Measurements from ENCODE around the gene AMPD2. TPM values are rescaled to one million over a fixed set of nuclear protein-coding genes. Genes with fewer than 3 reads are reported as not detected.
"Not testable (repeated sequence)": the region's sequence is repeated elsewhere in the genome, so short reads cannot be mapped to it uniquely, and the experiment has no call there.

The AMPD2 gene
- polyA plus RNA-seq, 1 donor = 61.2 TPM

GRCh38 chr1:109678637-109679036 lies 59.0 kb downstream of the AMPD2 start:
- H3K36me3 ChIP-seq (ENCODE audit: control insufficient read depth, insufficient read depth, low read length); H3K9me3 ChIP-seq (ENCODE audit: control insufficient read depth, low read depth, low read length); H3K27me3 ChIP-seq (ENCODE audit: control insufficient read depth, insufficient read depth, low read length); DNase-seq; H3K4me1 ChIP-seq (ENCODE audit: control insufficient read depth, insufficient read depth, low read length); H3K27ac ChIP-seq (ENCODE audit: low read length); H3K4me3 ChIP-seq (ENCODE audit: low read length): not testable (repeated sequence)
- WGBS (ENCODE audit: insufficient coverage, low lambda C conversion rate) = 83% methylated on average over 1 of the region's 2 CpGs

Other genes with a start within 250 kb of the AMPD2 start
- 41.7 TPM for gene SORT1, start 221.9 kb upstream of the AMPD2 start, polyA plus RNA-seq
- 94.1 TPM for gene PSMA5, start 193.4 kb upstream of the AMPD2 start, polyA plus RNA-seq
- 0.60 TPM for gene SYPL2, start 153.3 kb upstream of the AMPD2 start, polyA plus RNA-seq
- gene ATXN7L2, start 135.9 kb upstream of the AMPD2 start, polyA plus RNA-seq = 6.1 TPM
- 7.2 TPM for gene CYB561D1, start 125.7 kb upstream of the AMPD2 start, polyA plus RNA-seq
- gene AMIGO1, start 110.1 kb upstream of the AMPD2 start, polyA plus RNA-seq = 2.0 TPM
- gene GPR61, start 80.0 kb upstream of the AMPD2 start, polyA plus RNA-seq = 0.93 TPM
- gene GNAI3, start 71.2 kb upstream of the AMPD2 start, polyA plus RNA-seq = 7.5 TPM
- not detected for gene GNAT2, start 221 bp upstream of the AMPD2 start, polyA plus RNA-seq
- 68.4 TPM for gene GSTM4, start 36.3 kb downstream of the AMPD2 start, polyA plus RNA-seq
- gene GSTM2, start 48.2 kb downstream of the AMPD2 start, polyA plus RNA-seq = 197 TPM
- 1.1 TPM for gene GSTM1, start 68.0 kb downstream of the AMPD2 start, polyA plus RNA-seq
- 7.2 TPM for gene GSTM5, start 92.4 kb downstream of the AMPD2 start, polyA plus RNA-seq
- 132 TPM for gene GSTM3, start 121.2 kb downstream of the AMPD2 start, polyA plus RNA-seq
- gene EPS8L3, start 144.1 kb downstream of the AMPD2 start, polyA plus RNA-seq = 343 TPM

Measured in large intestine (tissue), 3 donors.